K562 treated with DMSO at 1 percent for 12 hours (cell line): ENCODE results near the gene PSMD14. TPM values are rescaled to one million over a fixed set of nuclear protein-coding genes. Genes with fewer than 3 reads are reported as not detected.

ENCODE experiments used
- total RNA-seq: library from RNA; unstranded; fragments of 300-600 nt; gene quantifications from 2 replicates; pipeline ENCODE4 v1.2.3, GENCODE V29; 2022; ENCODE audit not compliant: insufficient read depth

Gene PSMD14
- total RNA-seq = 56.4 and 80.5 TPM in 2 replicates

GRCh38 chr2:161308178-161308955, at the start of gene PSMD14:
Gene PSMD14 (plus strand): TSS chr2:161308425. CDS start chr2:161318826, 10,401 bp downstream.

GRCh38 chr2:161415987-161416707, 107.9 kb downstream of the PSMD14 start, which contains the start of gene TBR1:
Gene TBR1 (plus strand): TSS chr2:161416297. CDS start chr2:161416411, 114 bp downstream.

Other genes starting within 250 kb of the PSMD14 start
- 14.5 and 48.0 TPM in 2 replicates for gene TANK, start 148.0 kb upstream of the PSMD14 start, total RNA-seq
- not detected in 2 replicates for gene TBR1, start 107.9 kb downstream of the PSMD14 start, total RNA-seq